HEK293T (cell line): ENCODE results near the gene KCNK3.

Source experiments
- CTCF ChIA-PET: fragments of 350-600 bp; formaldehyde crosslinking; extraction: SDS; loops from one replicate; lab custom pipeline; 2021; ENCODE audit warnings: antibody characterized with exemption, inconsistent platforms; lab: Yijun Ruan, JAX
- POLR2A ChIA-PET: fragments of 350-600 bp; formaldehyde crosslinking; extraction: SDS; loops from one replicate; lab custom pipeline; 2020; ENCODE audit warnings: antibody characterized with exemption, inconsistent platforms; lab: Yijun Ruan, JAX
- DNase-seq: peaks from one replicate; pipeline ENCODE4 v3.0.0; 2012; ENCODE audit warnings: mixed read lengths; ENCODE audit errors: extremely low spot score
- ARNT ChIP-seq: fragments of 450-650 bp; IDR thresholded peaks from 2 replicates; pipeline ENCODE4 v1.6.1; 2017; ENCODE audit warnings: mild to moderate bottlenecking
- BHLHE40 ChIP-seq: fragments of 450-650 bp; IDR thresholded peaks from 2 replicates; pipeline ENCODE4 v1.6.1; 2016; ENCODE audit warnings: mild to moderate bottlenecking, moderate library complexity, borderline replicate concordance
- CTBP1 ChIP-seq: fragments of 450-650 bp; IDR thresholded peaks from 2 replicates; pipeline ENCODE4 v1.6.1; 2016; ENCODE audit warnings: borderline replicate concordance
- ELF4 ChIP-seq: fragments of 450-650 bp; IDR thresholded peaks from 2 replicates; pipeline ENCODE4 v1.6.1; 2017; ENCODE audit warnings: antibody characterized with exemption
- FOXA1 ChIP-seq: fragments of 450-650 bp; IDR thresholded peaks from 2 replicates; pipeline ENCODE4 v1.6.1; 2016; ENCODE audit warnings: mild to moderate bottlenecking
- FOXK2 ChIP-seq: fragments of 450-650 bp; IDR thresholded peaks from 2 replicates; pipeline ENCODE4 v1.6.1; 2016; ENCODE audit warnings: mild to moderate bottlenecking
- FOXM1 ChIP-seq: fragments of 450-650 bp; IDR thresholded peaks from 2 replicates; pipeline ENCODE4 v1.6.1; 2017; ENCODE audit warnings: mild to moderate bottlenecking, borderline replicate concordance
- HDGF ChIP-seq: fragments of 450-650 bp; IDR thresholded peaks from 2 replicates; pipeline ENCODE4 v1.6.1; 2017; ENCODE audit warnings: antibody characterized with exemption, borderline replicate concordance
- L3MBTL2 ChIP-seq: fragments of 450-650 bp; conservative IDR thresholded peaks from 2 replicates; pipeline ENCODE4 v1.6.1; 2016; ENCODE audit warnings: mild to moderate bottlenecking
- LEF1 ChIP-seq: fragments of 450-650 bp; IDR thresholded peaks from 2 replicates; pipeline ENCODE4 v1.6.1; 2017; ENCODE audit warnings: mild to moderate bottlenecking, borderline replicate concordance
- NFRKB ChIP-seq: fragments of 450-650 bp; IDR thresholded peaks from 2 replicates; pipeline ENCODE4 v1.6.1; 2016; ENCODE audit warnings: mild to moderate bottlenecking, moderate library complexity
- PKNOX1 ChIP-seq: fragments of 450-650 bp; IDR thresholded peaks from 2 replicates; pipeline ENCODE4 v1.6.1; 2016
- SP1 ChIP-seq: fragments of 450-650 bp; IDR thresholded peaks from 2 replicates; pipeline ENCODE4 v1.6.1; 2017
- SUZ12 ChIP-seq: fragments of 450-650 bp; IDR thresholded peaks from 2 replicates; pipeline ENCODE4 v1.6.1; 2016; ENCODE audit warnings: mild to moderate bottlenecking
- TARDBP ChIP-seq: fragments of 450-650 bp; IDR thresholded peaks from 2 replicates; pipeline ENCODE4 v1.6.1; 2016
- ZNF384 ChIP-seq: fragments of 450-650 bp; IDR thresholded peaks from 2 replicates; pipeline ENCODE4 v1.6.1; 2016

KCNK3 gene

GRCh38 chr2:26752656-26753055 is 60.1 kb downstream of the KCNK3 start:
- ChIA-PET CTCF (no interaction called here), POLR2A (interaction anchor here (1.7 kb wide), 1 partner anchor 11 kb away, joined by 5 read pairs; no protein-coding TSS in a partner anchor)
- TF ChIP-seq L3MBTL2 (no peak), CTBP1 (no peak), FOXA1 (no peak), TARDBP (no peak), SP1 (no peak), SUZ12 (no peak), ARNT (no peak)
- DNase-seq: no peak

GRCh38 chr2:26754539-26754938 is 62.0 kb downstream of the KCNK3 start:
- TF ChIP-seq ARNT (no peak), FOXK2 (no peak), ELF4 (no peak), PKNOX1 (no peak), ZNF384 (no peak), SUZ12 (no peak), SP1 (no peak), CTBP1 (no peak), FOXM1 (no peak), NFRKB (no peak), LEF1 (no peak), HDGF (no peak)
- no peak for DNase-seq
- ChIA-PET POLR2A (no interaction called here), CTCF (interaction anchor here (2.4 kb wide), 1 partner anchor 9 kb away, joined by 10 read pairs; no protein-coding TSS in a partner anchor)

GRCh38 chr2:26754972-26755670 is 62.6 kb downstream of the KCNK3 start:
- CTCF ChIA-PET: interaction anchor here (2.4 kb wide), 1 partner anchor 9 kb away, joined by 10 read pairs; no protein-coding TSS in a partner anchor
- POLR2A ChIA-PET: no interaction called here

GRCh38 chr2:26756337-26756736 is 63.8 kb downstream of the KCNK3 start:
- POLR2A ChIA-PET: no interaction called here
- TF ChIP-seq FOXM1 (no peak), HDGF (no peak), FOXK2 (no peak), NFRKB (no peak), ARNT (no peak), ZNF384 (no peak), ELF4 (no peak), SUZ12 (no peak), CTBP1 (no peak), FOXA1 (no peak), LEF1 (no peak), L3MBTL2 (no peak), SP1 (no peak), TARDBP (no peak), BHLHE40 (no peak), PKNOX1 (no peak)
- DNase-seq: no peak
- CTCF ChIA-PET: interaction anchor here (2.4 kb wide), 1 partner anchor 11 kb away, joined by 10 read pairs; no protein-coding TSS in a partner anchor

More at GRCh38 chr2:26754972-26755670, 62.6 kb downstream of the KCNK3 start:
- no peak for TF ChIP-seq ZNF384
- no peak for TF ChIP-seq NFRKB
- TF ChIP-seq L3MBTL2: no peak
- TF ChIP-seq FOXK2: no peak
- TF ChIP-seq TARDBP: no peak
- TF ChIP-seq PKNOX1: no peak
- no peak for TF ChIP-seq SP1
- TF ChIP-seq BHLHE40: no peak
- no peak for TF ChIP-seq FOXM1
- TF ChIP-seq SUZ12: no peak
- TF ChIP-seq HDGF: no peak
- no peak for TF ChIP-seq LEF1
- no peak for TF ChIP-seq ARNT
- no peak for TF ChIP-seq CTBP1
- no peak for TF ChIP-seq ELF4
- no peak for DNase-seq

GRCh38 chr2:26757873-26758789 is 65.6 kb downstream of the KCNK3 start:
- ChIA-PET POLR2A (no interaction called here), CTCF (no interaction called here)
- no peak for TF ChIP-seq FOXM1
- no peak for TF ChIP-seq TARDBP
- TF ChIP-seq SP1: no peak
- TF ChIP-seq FOXK2: no peak
- TF ChIP-seq FOXA1: no peak
- no peak for TF ChIP-seq CTBP1
- no peak for TF ChIP-seq LEF1
- TF ChIP-seq ARNT: no peak
- TF ChIP-seq PKNOX1: no peak
- TF ChIP-seq BHLHE40: no peak
- no peak for TF ChIP-seq HDGF
- no peak for TF ChIP-seq ELF4
- TF ChIP-seq NFRKB: no peak
- TF ChIP-seq L3MBTL2: no peak
- no peak for TF ChIP-seq ZNF384
- TF ChIP-seq SUZ12: no peak
- no peak for DNase-seq
